Measurements from ENCODE around the gene LAMB4. TPM values are rescaled to one million over a fixed set of nuclear protein-coding genes. Genes with fewer than 3 reads are reported as not detected.
A peak's percentile ranks its signal among the peaks of the same experiment; 100 is the strongest.

Gene LAMB4
- total RNA-seq, 2 experiments from 2014 or later, result 0.08 to 0.11 TPM

DNA sequence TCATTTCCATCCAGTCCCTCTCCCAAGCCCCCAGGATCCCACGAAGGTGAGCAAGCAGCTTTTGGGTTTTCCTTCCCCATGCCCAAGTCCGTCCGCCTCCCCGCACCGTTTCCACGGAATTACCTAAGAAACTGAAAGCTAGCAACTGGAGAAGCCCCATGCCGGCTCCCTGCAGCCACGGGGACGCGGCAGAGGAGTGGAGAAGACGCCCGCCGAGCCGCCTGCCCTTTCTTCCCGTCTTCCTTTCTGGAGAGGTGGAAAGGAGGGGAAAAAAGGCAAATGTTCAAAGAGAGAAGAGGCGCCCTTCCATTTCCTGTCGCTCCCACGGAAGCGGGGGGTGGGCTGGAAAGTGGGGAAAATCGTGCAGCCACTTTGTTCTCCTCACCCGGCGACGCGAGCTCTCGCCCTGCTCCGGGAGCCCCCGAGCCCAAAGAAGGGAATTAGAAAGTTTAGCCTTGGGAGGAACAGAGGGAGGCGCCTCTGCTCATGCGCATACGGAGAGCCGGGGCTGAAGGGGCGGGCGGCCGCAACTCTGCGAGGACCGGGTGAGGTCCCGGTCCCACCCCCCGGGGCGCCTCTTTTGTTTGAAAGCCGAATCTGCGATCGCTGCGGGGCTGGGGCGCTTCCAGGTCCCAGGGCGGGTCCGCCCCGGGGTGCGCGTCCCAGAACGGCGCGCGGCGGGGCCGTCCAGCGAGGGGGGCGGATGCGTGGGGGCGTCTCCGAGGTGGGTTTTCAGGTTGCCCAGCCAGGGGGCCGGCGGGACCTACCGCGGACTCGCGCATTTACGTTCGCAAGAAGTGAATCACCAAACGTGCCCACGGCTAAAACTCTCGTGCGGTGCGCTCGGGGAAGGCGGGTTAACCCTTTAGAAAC is 127.2 kb downstream of the LAMB4 start, which contains the start of gene LAMB1:
TSS of gene LAMB1 (minus strand) at position 436 of the 873 bp plus-strand sequence. CDS start at position 160, 276 bp downstream.
- peaks cover 0 to 14% of the 10 kb centered on the region in 2 experiments for H3K9me3 ChIP-seq (ENCODE audit: control insufficient read depth in 1 of 2, insufficient read depth in 1 of 2, low read length in 2 of 2)
- POLR2A ChIA-PET, result no interaction called here
- intact Hi-C loops (cut with DNase I, micrococcal nuclease), result no loop called here
- Mint-ChIP-seq H3K27me3 (peaks cover 69% of the 10 kb centered on the region), H3K4me3 (peak within 1 kb of the TSS; percentile 77), H3K27ac (no peak within 1 kb of the TSS), H3K36me3 (ENCODE audit: low read depth) (no peaks in the 10 kb centered on the region), H3K9me3 (no peaks in the 10 kb centered on the region), H3K4me1 (ENCODE audit: low read depth) (peaks cover 12% of the 10 kb centered on the region)
- ATAC-seq (ENCODE audit: poor library complexity), result no peak
- H3K36me3 ChIP-seq (ENCODE audit: insufficient read depth, low read length), result no peaks in the 10 kb centered on the region
- DNase-seq, result no peak
- CTCF ChIA-PET, result no interaction called here
- H3K27ac ChIP-seq (ENCODE audit: low read depth in 1 of 2, low read length in 2 of 2), result no peak within 1 kb of the TSS
- TF ChIP-seq CTCF (IDR thresholded peaks at IDR 0.05), result no peak
- peaks cover 28% of the 10 kb centered on the region for H3K4me1 ChIP-seq (ENCODE audit: insufficient read depth, low read length)
- peak within 1 kb of the TSS; percentile 41 for H3K4me3 ChIP-seq (ENCODE audit: low read length)
- H3K27me3 ChIP-seq (ENCODE audit: control insufficient read depth in 1 of 2, insufficient read depth in 2 of 2, low read length in 2 of 2), result peaks cover 42 to 50% of the 10 kb centered on the region in 2 experiments

DNA sequence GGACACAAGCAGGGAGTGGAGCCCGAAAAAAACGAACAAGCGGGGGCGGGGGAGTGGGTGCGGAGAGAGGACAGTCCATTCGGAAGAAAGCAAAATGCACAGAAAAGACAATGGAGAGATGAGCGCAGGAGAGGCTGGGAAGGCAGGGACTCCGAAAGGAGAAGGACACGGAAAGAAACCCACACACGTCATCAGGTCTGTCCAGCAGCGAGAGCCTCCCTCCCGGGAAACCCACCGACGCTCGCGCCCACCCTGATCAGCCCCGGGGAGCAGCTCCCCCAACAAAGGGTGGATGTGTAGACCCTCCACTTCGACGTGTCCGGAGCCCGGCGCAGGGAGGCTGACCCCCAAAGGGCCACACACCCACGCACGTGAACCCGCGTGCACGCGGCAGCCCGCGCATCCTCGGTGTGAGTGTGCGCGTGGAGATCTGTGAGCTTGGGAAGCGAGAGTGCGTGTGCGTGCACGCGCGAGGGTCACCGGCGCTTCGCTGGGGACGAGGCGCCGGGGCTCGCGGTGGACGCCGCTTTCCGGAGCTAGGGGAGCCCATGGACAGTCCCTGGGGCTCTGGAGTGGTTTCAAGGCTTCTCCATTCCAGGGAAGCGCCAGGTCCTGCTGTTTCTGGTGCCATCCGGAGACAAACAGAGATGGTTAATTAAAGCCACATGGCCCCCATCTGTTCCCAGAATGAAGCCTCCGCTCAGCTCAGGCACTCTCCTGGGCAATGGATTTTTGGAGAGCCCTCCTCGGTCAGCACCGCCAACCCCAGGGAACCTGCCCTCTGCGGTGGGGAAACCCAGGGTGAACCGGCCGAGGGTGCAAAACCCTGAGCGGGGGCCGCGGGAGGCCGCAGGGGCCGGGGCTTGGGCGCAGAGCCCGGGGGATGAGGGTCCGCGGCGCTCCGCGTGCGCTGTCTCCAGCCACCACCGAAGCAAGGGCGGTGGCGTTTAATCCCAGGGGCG is 128.1 kb downstream of the LAMB4 start:
- Mint-ChIP-seq H3K4me3 (peak overlapping the region; percentile 80), H3K36me3 (ENCODE audit: low read depth) (no peaks in the 10 kb centered on the region), H3K27me3 (peaks cover 65% of the 10 kb centered on the region), H3K9me3 (no peaks in the 10 kb centered on the region), H3K27ac (no peak overlapping the region), H3K4me1 (ENCODE audit: low read depth) (peaks cover 12% of the 10 kb centered on the region)
- no peak for TF ChIP-seq CTCF (IDR thresholded peaks at IDR 0.05)
- peaks cover 28% of the 10 kb centered on the region for H3K4me1 ChIP-seq (ENCODE audit: insufficient read depth, low read length)
- intact Hi-C loops (cut with DNase I, micrococcal nuclease), result no loop called here
- H3K9me3 ChIP-seq (ENCODE audit: control insufficient read depth in 1 of 2, insufficient read depth in 1 of 2, low read length in 2 of 2), result peaks cover 0 to 14% of the 10 kb centered on the region in 2 experiments
- H3K4me3 ChIP-seq (ENCODE audit: low read length), result peak overlapping the region; percentile 41
- ChIA-PET POLR2A (no interaction called here), CTCF (no interaction called here)
- no peaks in the 10 kb centered on the region for H3K36me3 ChIP-seq (ENCODE audit: insufficient read depth, low read length)
- ATAC-seq (ENCODE audit: poor library complexity), result no peak
- peaks cover 43 to 50% of the 10 kb centered on the region in 2 experiments for H3K27me3 ChIP-seq (ENCODE audit: control insufficient read depth in 1 of 2, insufficient read depth in 2 of 2, low read length in 2 of 2)
- no peak for DNase-seq
- no peak overlapping the region for H3K27ac ChIP-seq (ENCODE audit: low read depth in 1 of 2, low read length in 2 of 2)

GRCh38 chr7:108000875-108001763 is 129.0 kb downstream of the LAMB4 start:
- Mint-ChIP-seq H3K9me3 (no peaks in the 10 kb centered on the region), H3K27ac (no peak overlapping the region), H3K4me3 (peak overlapping the region; percentile 80), H3K36me3 (ENCODE audit: low read depth) (no peaks in the 10 kb centered on the region), H3K27me3 (peaks cover 65% of the 10 kb centered on the region), H3K4me1 (ENCODE audit: low read depth) (peaks cover 12% of the 10 kb centered on the region)
- no peak for TF ChIP-seq CTCF (IDR thresholded peaks at IDR 0.05)
- ChIA-PET CTCF (no interaction called here), POLR2A (no interaction called here)
- no peak overlapping the region for H3K27ac ChIP-seq (ENCODE audit: low read depth in 1 of 2, low read length in 2 of 2)
- peaks cover 28% of the 10 kb centered on the region for H3K4me1 ChIP-seq (ENCODE audit: insufficient read depth, low read length)
- H3K4me3 ChIP-seq (ENCODE audit: low read length), result peak overlapping the region; percentile 41
- no peak for ATAC-seq (ENCODE audit: poor library complexity)
- H3K27me3 ChIP-seq (ENCODE audit: control insufficient read depth in 1 of 2, insufficient read depth in 2 of 2, low read length in 2 of 2), result peaks cover 43 to 50% of the 10 kb centered on the region in 2 experiments
- DNase-seq, result no peak
- peaks cover 0 to 14% of the 10 kb centered on the region in 2 experiments for H3K9me3 ChIP-seq (ENCODE audit: control insufficient read depth in 1 of 2, insufficient read depth in 1 of 2, low read length in 2 of 2)
- intact Hi-C loops (cut with DNase I, micrococcal nuclease), result no loop called here
- no peaks in the 10 kb centered on the region for H3K36me3 ChIP-seq (ENCODE audit: insufficient read depth, low read length)
